HL-60 (cell line): Measurements from ENCODE around the gene MYRIP.

Experiments used
- DNase-seq, 2 experiments: peaks; one replicate each; pipeline ENCODE4 v3.0.0-alpha.2; 2010 to 2020; ENCODE audit warnings: low read depth in 1 of 2, low spot score in 1 of 2
- H3K27ac ChIP-seq: fragments of 250-450 bp; sonication (Bioruptor Pico); replicated peaks from 2 replicates; pipeline ENCODE4 v1.5.1; 2020; ENCODE audit warnings: mild to moderate bottlenecking, moderate library complexity
- H3K27me3 ChIP-seq: fragments of 250-450 bp; sonication (Bioruptor Pico); 2 replicates; pipeline ENCODE4 v1.5.1; 2021; ENCODE audit warnings: mild to moderate bottlenecking, moderate library complexity; ENCODE audit not compliant: insufficient read depth, poor library complexity, severe bottlenecking
- H3K4me3 ChIP-seq: replicated peaks from 2 replicates; pipeline ENCODE4 v1.5.1; 2011; ENCODE audit warnings: mild to moderate bottlenecking, control low read depth, low read length; ENCODE audit not compliant: insufficient read depth
- CTCF ChIP-seq: IDR thresholded peaks from one replicate; pipeline ENCODE4 v1.5.1; 2011; ENCODE audit warnings: low read length, control low read depth, inconsistent platforms; ENCODE audit not compliant: insufficient read depth
- GABPA ChIP-seq: IDR thresholded peaks from 2 replicates; pipeline ENCODE4 v1.6.1; 2012; ENCODE audit warnings: low read depth
- POLR2AphosphoS5 ChIP-seq: IDR thresholded peaks from 2 replicates; pipeline ENCODE4 v1.6.1; 2012; ENCODE audit warnings: low read depth
- REST ChIP-seq: IDR thresholded peaks from 2 replicates; pipeline ENCODE4 v1.6.1; 2012; ENCODE audit warnings: low read depth; ENCODE audit not compliant: insufficient replicate concordance
- SPI1 ChIP-seq: IDR thresholded peaks from 2 replicates; pipeline ENCODE4 v1.6.1; 2012; ENCODE audit warnings: low read depth, mild to moderate bottlenecking, borderline replicate concordance

MYRIP gene

DNA sequence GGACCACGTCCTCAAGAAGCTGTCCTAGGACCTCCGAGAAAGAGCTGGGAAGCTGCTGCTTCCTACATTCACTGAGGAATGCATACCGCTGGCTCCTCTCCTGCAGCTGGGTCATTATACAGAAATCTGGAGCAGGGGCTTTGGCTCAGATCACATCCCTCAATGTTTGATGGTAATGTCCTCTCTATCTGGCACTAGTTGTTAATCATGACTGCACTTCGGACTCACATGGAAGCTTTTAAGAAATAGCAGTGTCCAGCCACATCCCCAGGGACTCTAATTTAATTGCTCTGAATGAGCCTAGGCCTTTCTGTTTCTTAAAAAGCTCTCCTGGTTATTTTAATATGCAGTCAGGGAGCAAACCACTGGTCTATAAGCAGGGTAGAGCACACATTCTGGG is 25.7 kb upstream of the MYRIP start:
- H3K4me3 ChIP-seq, result no peak overlapping the region
- DNase-seq, result no peak

DNA sequence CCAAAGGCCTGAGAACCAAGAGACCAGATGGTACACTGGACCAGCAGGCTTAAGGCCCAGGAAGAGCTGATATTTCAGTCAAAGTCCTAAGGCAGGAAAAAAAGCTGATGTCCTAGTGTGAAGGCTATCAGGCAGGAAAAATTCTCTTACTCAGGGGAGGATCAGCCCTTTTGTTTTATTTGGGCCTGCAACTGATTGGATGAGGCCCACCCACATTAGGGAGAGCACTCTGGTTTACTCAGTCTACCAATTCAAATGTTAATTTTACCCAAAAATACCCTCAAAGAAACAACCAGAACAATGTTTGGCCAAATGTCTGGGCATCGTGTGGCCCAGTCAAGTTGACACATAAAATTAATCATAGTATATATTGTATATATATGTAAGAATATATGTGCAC is 24.5 kb upstream of the MYRIP start:
- Histone ChIP-seq H3K27ac (no peak overlapping the region), H3K27me3 (peaks cover 5% of the 10 kb centered on the region)
- TF ChIP-seq SPI1 (no peak), GABPA (no peak), CTCF (no peak), POLR2AphosphoS5 (no peak), REST (no peak)

More for the DNA sequence above, 25.7 kb upstream of the MYRIP start:
- H3K27ac ChIP-seq, result no peak overlapping the region
- TF ChIP-seq SPI1 (no peak), REST (no peak), POLR2AphosphoS5 (no peak), GABPA (no peak), CTCF (no peak)
- H3K27me3 ChIP-seq, result peaks cover 5% of the 10 kb centered on the region

GRCh38 chr3:39788128-39788883 is 21.1 kb upstream of the MYRIP start:
- H3K4me3 ChIP-seq, result no peak overlapping the region
- no peaks in the 10 kb centered on the region for H3K27me3 ChIP-seq
- no peak overlapping the region for H3K27ac ChIP-seq
- TF ChIP-seq POLR2AphosphoS5, result no peak
- no peak for TF ChIP-seq REST
- DNase-seq, result no peak

More for the DNA sequence above, 24.5 kb upstream of the MYRIP start:
- no peak overlapping the region for H3K4me3 ChIP-seq
- no peak for DNase-seq
